Loucy (cell line): ENCODE measurements around the gene HMGN4.
"Not testable (repeated sequence)": the region's sequence is repeated elsewhere in the genome, so short reads cannot be mapped to it uniquely, and the experiment has no call there.

ENCODE experiments used
- H2AFZ ChIP-seq: fragments of 200-600 bp; sonication (generic); 2 replicates; pipeline ENCODE4 v1.6.0; 2016; ENCODE audit warnings: antibody characterized with exemption, mild to moderate bottlenecking, low read length, moderate library complexity
- H3F3A ChIP-seq: fragments of 200-600 bp; 2 replicates; pipeline ENCODE4 v1.6.0; 2016; ENCODE audit warnings: antibody characterized with exemption, low read depth, mild to moderate bottlenecking
- H3K27me3 ChIP-seq: fragments of 200-600 bp; sonication (generic); 2 replicates; pipeline ENCODE4 v1.6.1; 2014; ENCODE audit warnings: low read length, mild to moderate bottlenecking; ENCODE audit not compliant: insufficient read depth, poor library complexity, severe bottlenecking
- H3K36me3 ChIP-seq: fragments of 200-600 bp; sonication (generic); 2 replicates; pipeline ENCODE4 v1.6.1; 2016; ENCODE audit warnings: low read length; ENCODE audit not compliant: insufficient read depth
- H3K4me1 ChIP-seq: fragments of 200-600 bp; sonication (generic); 2 replicates; pipeline ENCODE4 v1.5.1; 2014; ENCODE audit warnings: low read length, mild to moderate bottlenecking; ENCODE audit not compliant: insufficient read depth, poor library complexity, severe bottlenecking
- H3K4me2 ChIP-seq: fragments of 200-600 bp; sonication (generic); 2 replicates; pipeline ENCODE4 v1.6.0; 2014; ENCODE audit warnings: antibody characterized with exemption, low read length, low read depth, mild to moderate bottlenecking; ENCODE audit not compliant: poor library complexity, severe bottlenecking
- H3K4me3 ChIP-seq: fragments of 200-600 bp; sonication (generic); 2 replicates; pipeline ENCODE4 v1.5.1; 2014; ENCODE audit warnings: low read length, mild to moderate bottlenecking, mixed read lengths; ENCODE audit not compliant: poor library complexity, severe bottlenecking
- H3K79me2 ChIP-seq: fragments of 200-600 bp; sonication (generic); 2 replicates; pipeline ENCODE4 v1.6.1; 2014; ENCODE audit warnings: low read length; ENCODE audit not compliant: insufficient read depth
- H3K9ac ChIP-seq: fragments of 200-600 bp; sonication (generic); 2 replicates; pipeline ENCODE4 v1.6.0; 2014; ENCODE audit warnings: mild to moderate bottlenecking, low read depth, low read length, moderate library complexity; ENCODE audit not compliant: poor library complexity, severe bottlenecking
- H3K9me2 ChIP-seq: fragments of 200-600 bp; sonication (generic); replicated peaks from 2 replicates; pipeline ENCODE4 v1.6.1; 2016; ENCODE audit warnings: low read depth, low read length, mixed read lengths
- H3K9me3 ChIP-seq: fragments of 200-600 bp; sonication (generic); 2 replicates; pipeline ENCODE4 v1.6.1; 2014; ENCODE audit warnings: mild to moderate bottlenecking, antibody characterized with exemption, low read length, low read depth; ENCODE audit not compliant: insufficient read depth
- H4K20me1 ChIP-seq: fragments of 200-600 bp; sonication (generic); 2 replicates; pipeline ENCODE4 v1.6.0; 2014; ENCODE audit warnings: antibody characterized with exemption, low read length, mild to moderate bottlenecking; ENCODE audit not compliant: insufficient read depth, poor library complexity, severe bottlenecking
- CTCF ChIP-seq: fragments of 200-600 bp; sonication (generic); conservative IDR thresholded peaks from 2 replicates; pipeline ENCODE4 v1.5.1; 2014; ENCODE audit warnings: mild to moderate bottlenecking, antibody characterized with exemption, low read length
- EZH2phosphoT487 ChIP-seq: fragments of 200-600 bp; IDR thresholded peaks from 2 replicates; pipeline ENCODE4 v1.6.1; 2018; ENCODE audit warnings: antibody characterized with exemption, mild to moderate bottlenecking, moderate library complexity, borderline replicate concordance

Gene HMGN4

GRCh38 chr6:26502165-26502564, 36.0 kb upstream of the HMGN4 start:
- TF ChIP-seq CTCF, result no peak
- TF ChIP-seq EZH2phosphoT487, result no peak
- Histone ChIP-seq H3K36me3 (no peaks in the 10 kb centered on the region), H3K4me1 (peaks cover 28% of the 10 kb centered on the region), H3K79me2 (no peaks in the 10 kb centered on the region), H3K4me3 (peak overlapping the region; percentile 13), H3K9ac (peak overlapping the region; percentile 3), H3K4me2 (peak overlapping the region; percentile 48), H3K9me2 (no peaks in the 10 kb centered on the region), H3K27me3 (no peaks in the 10 kb centered on the region), H3F3A (no peaks in the 10 kb centered on the region), H4K20me1 (no peaks in the 10 kb centered on the region), H2AFZ (no peak overlapping the region), H3K9me3 (no peaks in the 10 kb centered on the region)

GRCh38 chr6:26502626-26503025, 35.5 kb upstream of the HMGN4 start:
- peak overlapping the region; percentile 48 for H3K4me2 ChIP-seq
- no peak overlapping the region for H2AFZ ChIP-seq
- H3F3A ChIP-seq, result no peaks in the 10 kb centered on the region
- H3K36me3 ChIP-seq, result no peaks in the 10 kb centered on the region
- H3K9ac ChIP-seq, result peak overlapping the region; percentile 3
- H3K79me2 ChIP-seq, result no peaks in the 10 kb centered on the region
- H3K4me3 ChIP-seq, result peak overlapping the region; percentile 13
- no peaks in the 10 kb centered on the region for H3K9me2 ChIP-seq
- TF ChIP-seq EZH2phosphoT487, result no peak
- TF ChIP-seq CTCF, result no peak
- no peaks in the 10 kb centered on the region for H4K20me1 ChIP-seq
- H3K27me3 ChIP-seq, result no peaks in the 10 kb centered on the region
- H3K9me3 ChIP-seq, result no peaks in the 10 kb centered on the region
- H3K4me1 ChIP-seq, result peaks cover 28% of the 10 kb centered on the region

- Histone ChIP-seq H3K9me3 (no peaks in the 10 kb centered on the region), H3K9ac (no peak overlapping the region), H3K36me3 (no peaks in the 10 kb centered on the region), H3K4me1 (peaks cover 3% of the 10 kb centered on the region), H3K4me2 (no peak overlapping the region), H4K20me1 (no peaks in the 10 kb centered on the region), H3K9me2 (no peaks in the 10 kb centered on the region), H3F3A (no peaks in the 10 kb centered on the region), H2AFZ (no peak overlapping the region), H3K4me3 (no peak overlapping the region), H3K27me3 (no peaks in the 10 kb centered on the region), H3K79me2 (no peaks in the 10 kb centered on the region)
- no peak for TF ChIP-seq CTCF
- TF ChIP-seq EZH2phosphoT487, result no peak
Measured at GRCh38 chr6:26507658-26508057, 30.5 kb upstream of the HMGN4 start.

GRCh38 chr6:26511033-26511432, 27.1 kb upstream of the HMGN4 start:
- not testable (repeated sequence) for H3K9me2 ChIP-seq, H3K4me2 ChIP-seq, H3K79me2 ChIP-seq, H3K4me1 ChIP-seq, H4K20me1 ChIP-seq, H3K9me3 ChIP-seq, H3K4me3 ChIP-seq, H3K36me3 ChIP-seq, H3F3A ChIP-seq, H3K27me3 ChIP-seq, H2AFZ ChIP-seq, H3K9ac ChIP-seq
